Measurements from ENCODE around the gene MACROD2.
"Not testable (repeated sequence)": the region's sequence is repeated elsewhere in the genome, so short reads cannot be mapped to it uniquely, and the experiment has no call there.

The MACROD2 gene

GRCh38 chr20:15977758-15978157 lies 1982.4 kb downstream of the MACROD2 start:
- H3K27ac ChIP-seq: no peak overlapping the region
- no peak for TF ChIP-seq CTCF (conservative IDR thresholded peaks at IDR 0.05)
- no peak for TF ChIP-seq ZFX (IDR thresholded peaks at IDR 0.05)

GRCh38 chr20:15985494-15986368 lies 1990.4 kb downstream of the MACROD2 start:
- H3K27ac ChIP-seq: not testable (repeated sequence)

GRCh38 chr20:15986690-15987089 lies 1991.4 kb downstream of the MACROD2 start:
- no peak overlapping the region for H3K27ac ChIP-seq
- no peak for TF ChIP-seq ZFX (IDR thresholded peaks at IDR 0.05)
- no peak for TF ChIP-seq CTCF (conservative IDR thresholded peaks at IDR 0.05)

- no peak overlapping the region for H3K27ac ChIP-seq
- TF ChIP-seq ZFX (IDR thresholded peaks at IDR 0.05) (no peak), CTCF (conservative IDR thresholded peaks at IDR 0.05) (no peak)
Observed at GRCh38 chr20:15991279-15991678, 1996.0 kb downstream of the MACROD2 start.

- H3K27ac ChIP-seq: no peak overlapping the region
- TF ChIP-seq CTCF (conservative IDR thresholded peaks at IDR 0.05) (no peak), ZFX (IDR thresholded peaks at IDR 0.05) (no peak)
Observed at GRCh38 chr20:15992564-15992963, 1997.2 kb downstream of the MACROD2 start.

GRCh38 chr20:16000112-16000511 lies 2004.8 kb downstream of the MACROD2 start:
- TF ChIP-seq ZFX (IDR thresholded peaks at IDR 0.05) (no peak), CTCF (conservative IDR thresholded peaks at IDR 0.05) (no peak)
- no peak overlapping the region for H3K27ac ChIP-seq

- TF ChIP-seq ZFX (IDR thresholded peaks at IDR 0.05) (no peak), CTCF (conservative IDR thresholded peaks at IDR 0.05) (no peak)
- H3K27ac ChIP-seq: no peak overlapping the region
Observed at GRCh38 chr20:16001286-16001685, 2006.0 kb downstream of the MACROD2 start.

- H3K27ac ChIP-seq: no peak overlapping the region
- TF ChIP-seq ZFX (IDR thresholded peaks at IDR 0.05) (no peak), CTCF (conservative IDR thresholded peaks at IDR 0.05) (no peak)
Observed at GRCh38 chr20:16003310-16003709, 2008.0 kb downstream of the MACROD2 start.
